HepG2 (cell line): Measurements from ENCODE around the gene TBCD. TPM values are rescaled to one million over a fixed set of nuclear protein-coding genes. Genes with fewer than 3 reads are reported as not detected.

Experiments used
- CEBPB ChIP-seq: IDR thresholded peaks from 2 replicates; pipeline ENCODE4 v1.6.1; 2011; ENCODE audit warnings: low read depth, low read length, improper control_type of control experiment, borderline replicate concordance
- HDAC2 ChIP-seq: sonication (generic); formaldehyde crosslinking; IDR thresholded peaks from 2 replicates; pipeline ENCODE4 v1.4.0; 2020; ENCODE audit warnings: missing genetic modification reagents
- ZBTB42 ChIP-seq: sonication (generic); formaldehyde crosslinking; IDR thresholded peaks from 2 replicates; pipeline ENCODE4 v1.5.0; 2020; ENCODE audit warnings: mild to moderate bottlenecking, missing genetic modification reagents
- ZKSCAN1 ChIP-seq: fragments of 150-350 bp; IDR thresholded peaks from 2 replicates; pipeline ENCODE4 v1.6.1; 2014; ENCODE audit warnings: low read length
- ZNF7 ChIP-seq: IDR thresholded peaks from 2 replicates; pipeline ENCODE4 v1.6.1; 2016; ENCODE audit warnings: missing biosample characterization, missing genetic modification reagents
- polyA plus RNA-seq, 8 experiments: library from polyadenylated mRNA; depleted of rRNA in 3 of 8; stranded (reverse) in 7 of 8; unstranded in 1 of 8; fragments of >200 nt; fragmentation: Illumina TruSeq in 4 of 8; extraction: Trizol in 4 of 8; gene quantifications; 2 replicates each; pipeline versions ENCODE4 v1.2.1 to v1.2.3, GENCODE V29; 2011 to 2016; ENCODE audit warnings: low read depth in 4 of 8, missing spikeins in 1 of 8, mixed read lengths in 1 of 8; ENCODE audit not compliant: insufficient read depth in 1 of 8
- total RNA-seq, 5 experiments: library from RNA; depleted of rRNA; stranded (reverse); fragments of >200 nt; fragmentation: Illumina TruSeq; extraction: Trizol; gene quantifications; 2 replicates each; pipeline ENCODE4 v1.2.3, GENCODE V29; 2016; ENCODE audit warnings: low read depth in 1 of 5
- TF ChIP-seq, protein P1 (sequence below): sonication (generic); formaldehyde crosslinking; IDR thresholded peaks from 2 replicates; pipeline ENCODE4 v1.4.0; 2020; ENCODE audit warnings: missing genetic modification reagents
- TF ChIP-seq, protein P2 (sequence below), 2 experiments: sonication (generic) in 1 of 2; formaldehyde crosslinking in 1 of 2; IDR thresholded peaks; 2 replicates each; pipeline versions ENCODE4 v1.4.0 to v1.6.1; 2018 to 2020; ENCODE audit warnings: missing genetic modification reagents in 2 of 2, borderline replicate concordance in 1 of 2, low read depth in 1 of 2, mild to moderate bottlenecking in 1 of 2, missing biosample characterization in 1 of 2

The TBCD gene
- total and polyA plus RNA-seq, 2 of the 13 experiments (the other 11 are each of a cell fraction or from before 2014, with no cell fraction given) = 33.9 to 54.8 TPM

DNA sequence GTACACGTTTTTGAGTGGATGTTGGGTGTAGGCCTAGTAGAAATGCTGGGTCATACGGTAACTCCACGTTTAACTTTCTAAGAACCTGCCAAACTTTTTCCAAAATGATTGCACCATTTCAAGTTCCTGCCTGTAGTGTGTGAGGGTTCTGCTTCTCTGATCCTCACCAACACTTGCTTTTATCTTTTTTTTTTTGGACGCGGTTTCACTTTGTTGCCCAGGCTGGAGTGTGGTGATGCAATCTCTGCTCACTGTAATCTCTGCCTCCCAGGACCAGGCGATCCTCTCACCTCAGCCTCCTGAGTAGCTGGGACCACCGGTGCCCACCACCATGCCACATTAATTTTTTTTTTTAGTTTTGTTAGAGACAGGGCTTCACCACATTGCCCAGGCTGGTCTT lies 64.5 kb downstream of the TBCD start (continued):
- TF ChIP-seq, protein P1, sequence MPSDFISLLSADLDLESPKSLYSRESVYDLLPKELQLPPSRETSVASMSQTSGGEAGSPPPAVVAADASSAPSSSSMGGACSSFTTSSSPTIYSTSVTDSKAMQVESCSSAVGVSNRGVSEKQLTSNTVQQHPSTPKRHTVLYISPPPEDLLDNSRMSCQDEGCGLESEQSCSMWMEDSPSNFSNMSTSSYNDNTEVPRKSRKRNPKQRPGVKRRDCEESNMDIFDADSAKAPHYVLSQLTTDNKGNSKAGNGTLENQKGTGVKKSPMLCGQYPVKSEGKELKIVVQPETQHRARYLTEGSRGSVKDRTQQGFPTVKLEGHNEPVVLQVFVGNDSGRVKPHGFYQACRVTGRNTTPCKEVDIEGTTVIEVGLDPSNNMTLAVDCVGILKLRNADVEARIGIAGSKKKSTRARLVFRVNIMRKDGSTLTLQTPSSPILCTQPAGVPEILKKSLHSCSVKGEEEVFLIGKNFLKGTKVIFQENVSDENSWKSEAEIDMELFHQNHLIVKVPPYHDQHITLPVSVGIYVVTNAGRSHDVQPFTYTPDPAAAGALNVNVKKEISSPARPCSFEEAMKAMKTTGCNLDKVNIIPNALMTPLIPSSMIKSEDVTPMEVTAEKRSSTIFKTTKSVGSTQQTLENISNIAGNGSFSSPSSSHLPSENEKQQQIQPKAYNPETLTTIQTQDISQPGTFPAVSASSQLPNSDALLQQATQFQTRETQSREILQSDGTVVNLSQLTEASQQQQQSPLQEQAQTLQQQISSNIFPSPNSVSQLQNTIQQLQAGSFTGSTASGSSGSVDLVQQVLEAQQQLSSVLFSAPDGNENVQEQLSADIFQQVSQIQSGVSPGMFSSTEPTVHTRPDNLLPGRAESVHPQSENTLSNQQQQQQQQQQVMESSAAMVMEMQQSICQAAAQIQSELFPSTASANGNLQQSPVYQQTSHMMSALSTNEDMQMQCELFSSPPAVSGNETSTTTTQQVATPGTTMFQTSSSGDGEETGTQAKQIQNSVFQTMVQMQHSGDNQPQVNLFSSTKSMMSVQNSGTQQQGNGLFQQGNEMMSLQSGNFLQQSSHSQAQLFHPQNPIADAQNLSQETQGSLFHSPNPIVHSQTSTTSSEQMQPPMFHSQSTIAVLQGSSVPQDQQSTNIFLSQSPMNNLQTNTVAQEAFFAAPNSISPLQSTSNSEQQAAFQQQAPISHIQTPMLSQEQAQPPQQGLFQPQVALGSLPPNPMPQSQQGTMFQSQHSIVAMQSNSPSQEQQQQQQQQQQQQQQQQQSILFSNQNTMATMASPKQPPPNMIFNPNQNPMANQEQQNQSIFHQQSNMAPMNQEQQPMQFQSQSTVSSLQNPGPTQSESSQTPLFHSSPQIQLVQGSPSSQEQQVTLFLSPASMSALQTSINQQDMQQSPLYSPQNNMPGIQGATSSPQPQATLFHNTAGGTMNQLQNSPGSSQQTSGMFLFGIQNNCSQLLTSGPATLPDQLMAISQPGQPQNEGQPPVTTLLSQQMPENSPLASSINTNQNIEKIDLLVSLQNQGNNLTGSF (CRISPR knock-in tag) = no peak
- TF ChIP-seq ZKSCAN1 (no peak), ZBTB42 (CRISPR knock-in tag) (no peak), HDAC2 (CRISPR knock-in tag) (no peak), ZNF7 (peak; percentile 90), CEBPB (peak; percentile 75; the same call in 1 of the 2 replicates)
- TF ChIP-seq, protein P2, sequence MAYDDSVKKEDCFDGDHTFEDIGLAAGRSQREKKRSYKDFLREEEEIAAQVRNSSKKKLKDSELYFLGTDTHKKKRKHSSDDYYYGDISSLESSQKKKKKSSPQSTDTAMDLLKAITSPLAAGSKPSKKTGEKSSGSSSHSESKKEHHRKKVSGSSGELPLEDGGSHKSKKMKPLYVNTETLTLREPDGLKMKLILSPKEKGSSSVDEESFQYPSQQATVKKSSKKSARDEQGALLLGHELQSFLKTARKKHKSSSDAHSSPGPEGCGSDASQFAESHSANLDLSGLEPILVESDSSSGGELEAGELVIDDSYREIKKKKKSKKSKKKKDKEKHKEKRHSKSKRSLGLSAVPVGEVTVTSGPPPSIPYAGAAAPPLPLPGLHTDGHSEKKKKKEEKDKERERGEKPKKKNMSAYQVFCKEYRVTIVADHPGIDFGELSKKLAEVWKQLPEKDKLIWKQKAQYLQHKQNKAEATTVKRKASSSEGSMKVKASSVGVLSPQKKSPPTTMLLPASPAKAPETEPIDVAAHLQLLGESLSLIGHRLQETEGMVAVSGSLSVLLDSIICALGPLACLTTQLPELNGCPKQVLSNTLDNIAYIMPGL (CRISPR knock-in tag; IDR thresholded peaks at IDR 0.05; ENCODE audit: borderline replicate concordance in 1 of 2, low read depth in 1 of 2) = no peak
